Heart right ventricle (tissue), 16 donors: ENCODE data around the gene COMMD1. TPM values are rescaled to one million over a fixed set of nuclear protein-coding genes. Genes with fewer than 3 reads are reported as not detected.

Experiments used
- ATAC-seq, 8 donors: fragments of 200-7000 bp; cut with Tn5 transposase; one replicate each; pipeline ENCODE4 v1.9.1; 2020; ENCODE audit warnings: mild to moderate bottlenecking in 8 of 8, moderate library complexity in 8 of 8, moderate number of reproducible peaks in 1 of 8
- DNase-seq, 2 donors: peaks; one replicate each; pipeline ENCODE4 v3.0.0-alpha.2; 2020
- H3K27ac ChIP-seq, 10 donors: fragments of 200-600 bp; sonication (generic) in 2 of 10; one replicate each; pipeline versions ENCODE4 v1.5.0 to v1.8.0; 2020 to 2022; ENCODE audit warnings: mild to moderate bottlenecking in 3 of 10
- H3K27me3 ChIP-seq, 7 donors: fragments of 200-600 bp; one replicate each; pipeline ENCODE4 v1.8.0; 2021 to 2022; ENCODE audit warnings: mild to moderate bottlenecking in 2 of 7
- H3K36me3 ChIP-seq, 9 donors: fragments of 200-600 bp; sonication (generic) in 1 of 9; one replicate each; pipeline versions ENCODE4 v1.5.0 to v1.8.0; 2020 to 2022; ENCODE audit warnings: mild to moderate bottlenecking in 2 of 9
- H3K4me1 ChIP-seq, 9 donors: fragments of 200-600 bp; sonication (generic) in 1 of 9; one replicate each; pipeline versions ENCODE4 v1.5.0 to v1.8.0; 2020 to 2022; ENCODE audit warnings: mild to moderate bottlenecking in 4 of 9
- H3K4me3 ChIP-seq, 10 donors: fragments of 200-600 bp; sonication (generic) in 2 of 10; one replicate each; pipeline versions ENCODE4 v1.5.0 to v1.8.0; 2020 to 2022; ENCODE audit warnings: mild to moderate bottlenecking in 7 of 10, moderate library complexity in 2 of 10
- H3K9me3 ChIP-seq, 11 donors: fragments of 200-600 bp in 10 of 11; sonication (generic) in 2 of 11; one replicate each; pipeline versions ENCODE4 v1.5.0 to v1.8.0; 2013 to 2022; ENCODE audit warnings: mild to moderate bottlenecking in 2 of 11, control low read depth in 1 of 11, moderate library complexity in 1 of 11
- WGBS, 2 donors: extraction: QIAGEN DNeasy Blood & Tissue Kit; methylation state at CpG; one replicate each; pipeline ENCODE4 v1.1.7; 2013; ENCODE audit warnings: inconsistent platforms in 1 of 2; 5-methylcytosine and 5-hydroxymethylcytosine counted together
- intact Hi-C, 10 donors: fragments of 100-400 bp; cut with DNase I; formaldehyde crosslinking; loops; one replicate each; pipeline versions ENCODE4 v1.11.1 to v1.14.2; 2022
- polyA plus RNA-seq, 2 donors: library from polyadenylated mRNA; stranded (reverse); fragments of 200-250 nt; gene quantifications; one replicate each; pipeline ENCODE4 v1.2.3, GENCODE V29; 2013
- total RNA-seq, 10 donors: library from RNA; stranded (reverse); fragmentation: NEBNext Ultra II Directional in 3 of 10; extraction: Animal tissue kit (Norgen Biotek cat#: 25700) in 3 of 10; gene quantifications; one replicate each; pipeline versions ENCODE4 v1.2.1 to v1.2.4, GENCODE V29; 2021 to 2023
- TF ChIP-seq, protein P1 (sequence below), 9 donors: fragments of 200-600 bp; sonication (generic) in 2 of 9; IDR thresholded peaks; one replicate each; pipeline versions ENCODE4 v1.5.0 to v1.8.0; 2021 to 2022; ENCODE audit warnings: antibody characterized with exemption in 9 of 9, mild to moderate bottlenecking in 5 of 9, moderate library complexity in 1 of 9
- donor health status: Arrhythmogenic right ventricular cardiomyopathy.
- donor health status: ischemic (EF 13 %, LVEDD 7.1; RV severe dilation, severe dysfunction).
- donor health status: healthy with polysubstance abuse.
- donor health status: DM: no; HTN: yes; CAD: no.
- donor health status: DM: no; HTN: no; CAD: no.
- donor health status: ischemic (EF 25% LVEDD 6.9; RV normal size, moderate dysfunction).
- donor health status: ischemic (EF 25% LVEDD 5.7; RV mildly dilated, moderate dysfunction).
- donor health status: healthy.
- donor health status: DM: yes; HTN: yes; CAD: no.
- donor health status: Ischemic cardiomyopathy.
- donor health status: ischemic (EF 35%, LVEDD 5.7; RV mildly dilated, moderate dysfunction).
- donor health status: nonischemic (EF 11% LVEDD 7.7; RV severe dilation, severe dysfunction).
- donor health status: DM: yes; HTN: yes; CAD: no.
- donor health status: PGD.
- donor health status: ischemic (EF 29% LVEDD 5.4; RV normal size, mild dysfunction).
- donor health status: nonischemic (EF 23%, LVEDD 6.1; RV moderate dilation, normal function).

COMMD1 gene
- total and polyA plus RNA-seq, 12 donors, result 51.1 to 90.2 (median 64.4) TPM

DNA sequence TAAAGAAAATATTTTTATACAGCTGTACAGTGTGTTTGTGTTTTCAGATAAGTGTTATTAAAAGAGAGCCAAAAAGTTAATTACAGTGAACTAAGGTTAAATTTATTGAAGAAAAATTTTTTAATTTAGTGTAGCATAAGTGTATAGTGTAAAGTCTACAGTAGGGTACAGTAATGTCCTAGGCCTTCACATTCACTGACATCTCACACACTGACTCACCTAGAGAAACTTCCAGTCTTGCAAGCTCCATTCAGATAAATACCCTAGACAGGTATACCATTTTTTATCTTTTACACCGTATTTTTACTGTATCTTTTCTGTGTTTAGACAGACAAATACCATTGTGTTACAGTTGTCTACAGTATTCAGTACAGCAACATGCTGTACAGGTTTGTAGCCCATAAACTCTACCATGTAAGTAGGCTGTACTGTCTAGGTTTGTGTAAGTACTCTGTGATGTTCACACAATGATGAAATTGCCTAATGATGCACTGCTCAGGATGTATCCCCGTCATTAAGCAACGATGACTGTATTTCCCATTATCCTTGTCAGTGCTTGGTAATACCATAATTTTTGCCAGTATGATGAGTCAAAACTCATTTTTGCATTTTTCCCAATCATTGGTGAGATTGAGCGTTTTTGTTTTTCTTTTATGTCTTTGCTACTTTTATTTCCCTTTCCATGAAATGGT lies 242.3 kb downstream of the COMMD1 start:
- WGBS, 2 donors, result 84 to 91% methylated on average over 4 of the region's 4 CpGs
- TF ChIP-seq, protein P1, sequence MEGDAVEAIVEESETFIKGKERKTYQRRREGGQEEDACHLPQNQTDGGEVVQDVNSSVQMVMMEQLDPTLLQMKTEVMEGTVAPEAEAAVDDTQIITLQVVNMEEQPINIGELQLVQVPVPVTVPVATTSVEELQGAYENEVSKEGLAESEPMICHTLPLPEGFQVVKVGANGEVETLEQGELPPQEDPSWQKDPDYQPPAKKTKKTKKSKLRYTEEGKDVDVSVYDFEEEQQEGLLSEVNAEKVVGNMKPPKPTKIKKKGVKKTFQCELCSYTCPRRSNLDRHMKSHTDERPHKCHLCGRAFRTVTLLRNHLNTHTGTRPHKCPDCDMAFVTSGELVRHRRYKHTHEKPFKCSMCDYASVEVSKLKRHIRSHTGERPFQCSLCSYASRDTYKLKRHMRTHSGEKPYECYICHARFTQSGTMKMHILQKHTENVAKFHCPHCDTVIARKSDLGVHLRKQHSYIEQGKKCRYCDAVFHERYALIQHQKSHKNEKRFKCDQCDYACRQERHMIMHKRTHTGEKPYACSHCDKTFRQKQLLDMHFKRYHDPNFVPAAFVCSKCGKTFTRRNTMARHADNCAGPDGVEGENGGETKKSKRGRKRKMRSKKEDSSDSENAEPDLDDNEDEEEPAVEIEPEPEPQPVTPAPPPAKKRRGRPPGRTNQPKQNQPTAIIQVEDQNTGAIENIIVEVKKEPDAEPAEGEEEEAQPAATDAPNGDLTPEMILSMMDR (IDR thresholded peaks at IDR 0.05), result no peak
- ATAC-seq (no peak), DNase-seq (no peak)
- no peaks in the 10 kb centered on the region for H3K9me3 ChIP-seq
- intact Hi-C loops, result no loop called here
- H3K27me3 ChIP-seq, result no peaks in the 10 kb centered on the region
- H3K36me3 ChIP-seq, result no peaks in the 10 kb centered on the region
- peak overlapping the region in 1 of 10 donors; percentile 29 for H3K27ac ChIP-seq
- no peak overlapping the region for H3K4me3 ChIP-seq
- H3K4me1 ChIP-seq, result peaks cover 0 to 48% (median 20%) of the 10 kb centered on the region in 9 donors

DNA sequence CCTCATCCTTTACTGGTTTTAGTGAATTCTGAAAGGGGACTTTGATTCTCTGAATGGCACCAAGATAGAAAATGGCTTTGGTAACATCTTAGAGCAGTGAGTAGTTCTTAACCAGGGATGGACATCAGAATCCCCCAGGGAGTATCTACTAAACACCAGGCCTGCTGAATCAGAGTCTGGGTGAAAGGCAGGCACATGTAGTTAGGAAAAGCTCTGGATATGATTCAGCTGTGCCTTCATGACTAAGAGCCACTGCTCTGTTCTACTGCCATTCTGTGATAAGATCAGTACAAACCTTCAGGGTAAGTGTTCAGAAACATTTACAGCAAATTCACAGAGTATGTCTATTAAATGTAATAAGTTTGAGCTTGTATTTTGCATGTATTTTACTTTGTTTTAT lies 244.2 kb downstream of the COMMD1 start:
- peak in 5 of 8 donors; percentile 37 to 86 (median 54) for ATAC-seq
- intact Hi-C loops, result no loop called here

DNA sequence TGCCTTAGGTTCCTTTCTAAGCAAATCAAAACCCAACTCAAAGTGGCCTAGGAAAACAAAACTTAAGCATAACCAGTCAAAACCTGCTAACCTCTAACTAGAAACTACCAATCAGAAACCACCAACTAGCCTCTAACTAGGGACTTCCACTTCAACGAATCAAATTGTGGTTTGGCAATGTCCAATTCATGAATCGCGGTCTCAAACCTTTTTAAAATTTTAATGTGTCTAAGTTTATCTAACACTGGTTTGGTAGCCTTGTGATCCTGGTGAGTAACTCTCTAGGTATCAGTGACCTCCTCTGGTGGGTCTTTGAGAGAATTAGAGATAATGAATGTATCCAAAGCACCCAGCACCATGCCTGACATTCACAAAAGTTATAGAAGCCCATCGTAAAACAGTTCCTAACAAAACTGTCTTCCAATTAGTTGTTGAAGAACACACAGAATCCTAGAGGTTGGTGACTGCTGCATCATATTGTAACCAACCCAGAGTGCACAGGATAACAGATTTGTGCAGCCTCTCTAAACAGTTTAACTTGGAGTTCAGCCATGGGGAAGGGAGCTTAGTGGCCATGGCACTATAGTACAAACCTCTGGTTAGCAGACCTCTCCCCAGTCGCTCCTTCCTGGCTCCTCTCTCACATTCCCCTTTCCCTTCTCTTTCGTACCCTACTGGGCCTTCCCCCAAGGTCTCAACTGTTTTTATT lies 245.3 kb downstream of the COMMD1 start:
- Histone ChIP-seq H3K27me3 (no peaks in the 10 kb centered on the region), H3K36me3 (no peaks in the 10 kb centered on the region), H3K4me3 (no peak overlapping the region), H3K9me3 (peaks cover 0 to 11% (median 0%) of the 10 kb centered on the region in 11 donors), H3K4me1 (peaks cover 0 to 48% (median 20%) of the 10 kb centered on the region in 9 donors), H3K27ac (peak overlapping the region; percentile 40 to 89 (median 80))
- DNase-seq (no peak), ATAC-seq (peak; percentile 11 to 90 (median 64))
- WGBS, 2 donors, result 72 to 77% methylated on average over 6 of the region's 6 CpGs
- TF ChIP-seq, protein P1 (IDR thresholded peaks at IDR 0.05), result no peak
- intact Hi-C loops, result no loop called here

More for the DNA sequence above, 244.2 kb downstream of the COMMD1 start:
- Histone ChIP-seq H3K4me1 (peaks cover 0 to 48% (median 20%) of the 10 kb centered on the region in 9 donors), H3K36me3 (no peaks in the 10 kb centered on the region), H3K27ac (peak overlapping the region in 7 of 10 donors; percentile 30 to 89 (median 83)), H3K9me3 (peaks cover 0 to 3% (median 0%) of the 10 kb centered on the region in 11 donors), H3K4me3 (no peak overlapping the region), H3K27me3 (no peaks in the 10 kb centered on the region)
- DNase-seq, result no peak
- TF ChIP-seq, protein P1 (IDR thresholded peaks at IDR 0.05), result no peak

DNA sequence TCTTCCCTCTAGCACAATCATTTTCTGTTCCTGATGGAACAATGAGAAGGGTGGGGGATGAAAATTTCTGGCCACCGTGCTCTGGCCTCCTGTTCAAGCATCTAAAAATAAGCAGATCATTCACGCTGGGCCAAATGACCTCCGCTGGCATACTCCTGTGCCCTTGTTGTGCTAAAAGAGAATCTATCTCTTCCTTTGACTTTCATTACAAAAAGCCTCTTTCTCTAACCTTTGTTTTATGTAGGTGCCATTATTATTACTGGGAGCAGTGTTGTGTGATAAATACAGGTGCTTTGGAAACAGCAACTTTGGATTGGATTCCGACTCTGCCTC lies 245.8 kb downstream of the COMMD1 start:
- ATAC-seq (peak; percentile 45 to 93 (median 84)), DNase-seq (peak; percentile 24 to 43)
- H3K27ac ChIP-seq, result peak overlapping the region; percentile 40 to 89 (median 80)
- no peaks in the 10 kb centered on the region for H3K36me3 ChIP-seq
- H3K4me3 ChIP-seq, result no peak overlapping the region
- TF ChIP-seq, protein P1 (IDR thresholded peaks at IDR 0.05), result no peak
- H3K27me3 ChIP-seq, result no peaks in the 10 kb centered on the region
- peaks cover 0 to 45% (median 17%) of the 10 kb centered on the region in 9 donors for H3K4me1 ChIP-seq
- WGBS, 2 donors, result 50 to 59% methylated on average over 4 of the region's 4 CpGs
- H3K9me3 ChIP-seq, result peaks cover 0 to 11% (median 0%) of the 10 kb centered on the region in 11 donors
- intact Hi-C loops, result no loop called here
